8988T (cell line): Measurements from ENCODE around the gene RDM1.

ENCODE experiments used
- DNase-seq: peaks from one replicate; pipeline ENCODE4 v3.0.0; 2011

The RDM1 gene

GRCh38 chr17:35931794-35932425, 1.3 kb upstream of the RDM1 start:
- DNase-seq, result no peak

- no peak for DNase-seq
Observed at GRCh38 chr17:35927714-35928113, 2.9 kb downstream of the RDM1 start.

- DNase-seq, result no peak
Observed at GRCh38 chr17:35923609-35924114, 6.9 kb downstream of the RDM1 start.

GRCh38 chr17:35920229-35920628, 10.3 kb downstream of the RDM1 start:
- no peak for DNase-seq

- no peak for DNase-seq
Observed at GRCh38 chr17:35918665-35919064, 11.9 kb downstream of the RDM1 start.

- no peak for DNase-seq
Observed at GRCh38 chr17:35917519-35918213, 12.9 kb downstream of the RDM1 start.

GRCh38 chr17:35915153-35915964, 15.2 kb downstream of the RDM1 start:
- no peak for DNase-seq

GRCh38 chr17:35914354-35914753, 16.2 kb downstream of the RDM1 start:
- DNase-seq, result no peak

- no peak for DNase-seq
Observed at GRCh38 chr17:35913609-35914008, 17.0 kb downstream of the RDM1 start.

GRCh38 chr17:35912942-35913341, 17.6 kb downstream of the RDM1 start:
- DNase-seq, result no peak

GRCh38 chr17:35912339-35912912, 18.1 kb downstream of the RDM1 start:
- DNase-seq, result no peak

GRCh38 chr17:35909408-35909807, 21.2 kb downstream of the RDM1 start:
- DNase-seq, result no peak

GRCh38 chr17:35907691-35908090, 22.9 kb downstream of the RDM1 start:
- DNase-seq, result no peak

GRCh38 chr17:35906926-35907637, 23.5 kb downstream of the RDM1 start:
- no peak for DNase-seq

GRCh38 chr17:35906191-35906925, 24.2 kb downstream of the RDM1 start:
- DNase-seq, result no peak

GRCh38 chr17:35903451-35903850, 27.1 kb downstream of the RDM1 start:
- DNase-seq, result no peak

- DNase-seq, result no peak
Observed at GRCh38 chr17:35901631-35902175, 28.9 kb downstream of the RDM1 start.

- no peak for DNase-seq
Observed at GRCh38 chr17:35900708-35901480, 29.7 kb downstream of the RDM1 start.

- DNase-seq, result no peak
Observed at GRCh38 chr17:35900280-35900679, 30.3 kb downstream of the RDM1 start.

GRCh38 chr17:35898283-35899070, 32.1 kb downstream of the RDM1 start:
- DNase-seq, result no peak
